HFFc6 (cell line): ENCODE data around the gene NOVA2. TPM values are rescaled to one million over a fixed set of nuclear protein-coding genes. Genes with fewer than 3 reads are reported as not detected.

Experiments
- DNase-seq: peaks from one replicate; pipeline ENCODE4 v3.0.0-alpha.2; 2018
- H3K27ac Mint-ChIP-seq: 2 replicates; pipeline ENCODE4 v1.8.0; 2020; ENCODE audit warnings: mild to moderate bottlenecking, mixed read lengths
- H3K27me3 Mint-ChIP-seq: 2 replicates; pipeline ENCODE4 v1.8.0; 2021; ENCODE audit warnings: mild to moderate bottlenecking, moderate library complexity, mixed read lengths; ENCODE audit not compliant: insufficient read depth
- H3K36me3 Mint-ChIP-seq: 2 replicates; pipeline ENCODE4 v1.8.0; 2021; ENCODE audit warnings: low read depth, mixed read lengths
- H3K4me1 Mint-ChIP-seq: 2 replicates; pipeline ENCODE4 v1.8.0; 2020; ENCODE audit warnings: low read depth, mixed read lengths
- H3K4me3 Mint-ChIP-seq: 2 replicates; pipeline ENCODE4 v1.8.0; 2020; ENCODE audit warnings: mild to moderate bottlenecking, moderate library complexity, mixed read lengths
- H3K9me3 Mint-ChIP-seq: 2 replicates; pipeline ENCODE4 v1.8.0; 2020; ENCODE audit warnings: mild to moderate bottlenecking, mixed read lengths
- total RNA-seq, 6 experiments: library from RNA; stranded (reverse); fragmentation: NEBNext Ultra II Directional; extraction: Animal tissue kit (Norgen Biotek cat#: 25700); gene quantifications; 2 replicates in 1 of 6; 3 replicates in 5 of 6; pipeline ENCODE4 v1.2.3, GENCODE V29; 2021
- TF ChIP-seq, protein P1 (sequence below): fragments of 200-600 bp; sonication (generic); IDR thresholded peaks from 2 replicates; pipeline ENCODE4 v1.5.0; 2021; ENCODE audit warnings: antibody characterized with exemption, mild to moderate bottlenecking

The NOVA2 gene
- total RNA-seq, 6 experiments from 2014 or later, result 0.03 to 0.14 (median 0.10) TPM; not detected in 2

- Mint-ChIP-seq H3K27me3 (peaks cover 43% of the 10 kb centered on the region), H3K9me3 (no peaks in the 10 kb centered on the region), H3K36me3 (no peaks in the 10 kb centered on the region), H3K4me3 (no peak overlapping the region; the same call in 1 of the 2 replicates), H3K4me1 (peaks cover 23% of the 10 kb centered on the region; the same call in 1 of the 2 replicates), H3K27ac (no peak overlapping the region)
- no peak for DNase-seq
- TF ChIP-seq, protein P1, sequence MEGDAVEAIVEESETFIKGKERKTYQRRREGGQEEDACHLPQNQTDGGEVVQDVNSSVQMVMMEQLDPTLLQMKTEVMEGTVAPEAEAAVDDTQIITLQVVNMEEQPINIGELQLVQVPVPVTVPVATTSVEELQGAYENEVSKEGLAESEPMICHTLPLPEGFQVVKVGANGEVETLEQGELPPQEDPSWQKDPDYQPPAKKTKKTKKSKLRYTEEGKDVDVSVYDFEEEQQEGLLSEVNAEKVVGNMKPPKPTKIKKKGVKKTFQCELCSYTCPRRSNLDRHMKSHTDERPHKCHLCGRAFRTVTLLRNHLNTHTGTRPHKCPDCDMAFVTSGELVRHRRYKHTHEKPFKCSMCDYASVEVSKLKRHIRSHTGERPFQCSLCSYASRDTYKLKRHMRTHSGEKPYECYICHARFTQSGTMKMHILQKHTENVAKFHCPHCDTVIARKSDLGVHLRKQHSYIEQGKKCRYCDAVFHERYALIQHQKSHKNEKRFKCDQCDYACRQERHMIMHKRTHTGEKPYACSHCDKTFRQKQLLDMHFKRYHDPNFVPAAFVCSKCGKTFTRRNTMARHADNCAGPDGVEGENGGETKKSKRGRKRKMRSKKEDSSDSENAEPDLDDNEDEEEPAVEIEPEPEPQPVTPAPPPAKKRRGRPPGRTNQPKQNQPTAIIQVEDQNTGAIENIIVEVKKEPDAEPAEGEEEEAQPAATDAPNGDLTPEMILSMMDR, result no peak
Observed at GRCh38 chr19:45958769-45959516, 14.7 kb downstream of the NOVA2 start.

GRCh38 chr19:45958320-45958719, 15.3 kb downstream of the NOVA2 start:
- H3K4me3 Mint-ChIP-seq, result no peak overlapping the region
- H3K36me3 Mint-ChIP-seq, result no peaks in the 10 kb centered on the region
- no peak overlapping the region for H3K27ac Mint-ChIP-seq
- peaks cover 29% of the 10 kb centered on the region for H3K4me1 Mint-ChIP-seq
- H3K27me3 Mint-ChIP-seq, result peaks cover 41% of the 10 kb centered on the region
- H3K9me3 Mint-ChIP-seq, result no peaks in the 10 kb centered on the region
- TF ChIP-seq, protein P1, result no peak
- no peak for DNase-seq

GRCh38 chr19:45955905-45956608, 17.6 kb downstream of the NOVA2 start:
- TF ChIP-seq, protein P1, result no peak
- peaks cover 33% of the 10 kb centered on the region for H3K4me1 Mint-ChIP-seq
- DNase-seq, result no peak
- no peak overlapping the region for H3K27ac Mint-ChIP-seq
- H3K27me3 Mint-ChIP-seq, result peaks cover 24% of the 10 kb centered on the region
- no peaks in the 10 kb centered on the region for H3K9me3 Mint-ChIP-seq
- H3K4me3 Mint-ChIP-seq, result no peak overlapping the region
- no peaks in the 10 kb centered on the region for H3K36me3 Mint-ChIP-seq

- DNase-seq, result no peak
- peaks cover 13% of the 10 kb centered on the region for H3K27me3 Mint-ChIP-seq
- H3K36me3 Mint-ChIP-seq, result no peaks in the 10 kb centered on the region
- H3K4me1 Mint-ChIP-seq, result peaks cover 28% of the 10 kb centered on the region
- TF ChIP-seq, protein P1, result no peak
- H3K4me3 Mint-ChIP-seq, result no peak overlapping the region
- H3K27ac Mint-ChIP-seq, result no peak overlapping the region
- H3K9me3 Mint-ChIP-seq, result no peaks in the 10 kb centered on the region
Observed at GRCh38 chr19:45954156-45954555, 19.5 kb downstream of the NOVA2 start.

GRCh38 chr19:45953676-45954075, 20.0 kb downstream of the NOVA2 start:
- no peak for DNase-seq
- peaks cover 13% of the 10 kb centered on the region for H3K27me3 Mint-ChIP-seq
- no peak overlapping the region for H3K27ac Mint-ChIP-seq
- TF ChIP-seq, protein P1, result no peak
- H3K4me3 Mint-ChIP-seq, result no peak overlapping the region
- H3K9me3 Mint-ChIP-seq, result no peaks in the 10 kb centered on the region
- H3K36me3 Mint-ChIP-seq, result no peaks in the 10 kb centered on the region
- H3K4me1 Mint-ChIP-seq, result peaks cover 24% of the 10 kb centered on the region
